Measurements from ENCODE around the gene USP31. TPM values are rescaled to one million over a fixed set of nuclear protein-coding genes. Genes with fewer than 3 reads are reported as not detected.

USP31 gene
- total RNA-seq, 1 donor from 2014 or later, result 21.8 TPM

GRCh38 chr16:23069844-23070243 lies 79.4 kb downstream of the USP31 start:
- Mint-ChIP-seq H3K27me3 (ENCODE audit: unreplicated experiment) (no peaks in the 10 kb centered on the region), H3K27ac (ENCODE audit: unreplicated experiment) (no peak overlapping the region), H3K9me3 (ENCODE audit: unreplicated experiment) (no peaks in the 10 kb centered on the region), H3K4me1 (ENCODE audit: low read depth, unreplicated experiment) (no peaks in the 10 kb centered on the region), H3K36me3 (ENCODE audit: unreplicated experiment) (no peaks in the 10 kb centered on the region), H3K4me3 (ENCODE audit: unreplicated experiment) (no peak overlapping the region)
- DNase-seq, result no peak
- TF ChIP-seq CTCF (IDR thresholded peaks at IDR 0.05; ENCODE audit: partially characterized antibody, unreplicated experiment), result no peak

GRCh38 chr16:23068079-23068736 lies 81.0 kb downstream of the USP31 start:
- TF ChIP-seq CTCF (IDR thresholded peaks at IDR 0.05; ENCODE audit: partially characterized antibody, unreplicated experiment), result no peak
- Mint-ChIP-seq H3K9me3 (ENCODE audit: unreplicated experiment) (no peaks in the 10 kb centered on the region), H3K27ac (ENCODE audit: unreplicated experiment) (no peak overlapping the region), H3K36me3 (ENCODE audit: unreplicated experiment) (no peaks in the 10 kb centered on the region), H3K4me3 (ENCODE audit: unreplicated experiment) (no peak overlapping the region), H3K4me1 (ENCODE audit: low read depth, unreplicated experiment) (peaks cover 3% of the 10 kb centered on the region), H3K27me3 (ENCODE audit: unreplicated experiment) (no peaks in the 10 kb centered on the region)
- no peak for DNase-seq

GRCh38 chr16:23066676-23067075 lies 82.6 kb downstream of the USP31 start:
- Mint-ChIP-seq H3K4me3 (ENCODE audit: unreplicated experiment) (no peak overlapping the region), H3K36me3 (ENCODE audit: unreplicated experiment) (no peaks in the 10 kb centered on the region), H3K9me3 (ENCODE audit: unreplicated experiment) (no peaks in the 10 kb centered on the region), H3K27ac (ENCODE audit: unreplicated experiment) (no peak overlapping the region), H3K27me3 (ENCODE audit: unreplicated experiment) (no peaks in the 10 kb centered on the region), H3K4me1 (ENCODE audit: low read depth, unreplicated experiment) (peaks cover 3% of the 10 kb centered on the region)
- no peak for DNase-seq
- no peak for TF ChIP-seq CTCF (IDR thresholded peaks at IDR 0.05; ENCODE audit: partially characterized antibody, unreplicated experiment)

- Mint-ChIP-seq H3K4me3 (ENCODE audit: unreplicated experiment) (no peak overlapping the region), H3K4me1 (ENCODE audit: low read depth, unreplicated experiment) (peaks cover 10% of the 10 kb centered on the region), H3K9me3 (ENCODE audit: unreplicated experiment) (no peaks in the 10 kb centered on the region), H3K27me3 (ENCODE audit: unreplicated experiment) (no peaks in the 10 kb centered on the region), H3K36me3 (ENCODE audit: unreplicated experiment) (no peaks in the 10 kb centered on the region), H3K27ac (ENCODE audit: unreplicated experiment) (no peak overlapping the region)
- TF ChIP-seq CTCF (IDR thresholded peaks at IDR 0.05; ENCODE audit: partially characterized antibody, unreplicated experiment), result no peak
- DNase-seq, result no peak
Observed at GRCh38 chr16:23064639-23065038, 84.6 kb downstream of the USP31 start.

GRCh38 chr16:23062524-23062923 lies 86.7 kb downstream of the USP31 start:
- H3K4me1 Mint-ChIP-seq (ENCODE audit: low read depth, unreplicated experiment), result peaks cover 10% of the 10 kb centered on the region
- no peak overlapping the region for H3K27ac Mint-ChIP-seq (ENCODE audit: unreplicated experiment)
- no peak for TF ChIP-seq CTCF (IDR thresholded peaks at IDR 0.05; ENCODE audit: partially characterized antibody, unreplicated experiment)
- no peak overlapping the region for H3K4me3 Mint-ChIP-seq (ENCODE audit: unreplicated experiment)
- no peaks in the 10 kb centered on the region for H3K36me3 Mint-ChIP-seq (ENCODE audit: unreplicated experiment)
- H3K9me3 Mint-ChIP-seq (ENCODE audit: unreplicated experiment), result no peaks in the 10 kb centered on the region
- no peak for DNase-seq
- no peaks in the 10 kb centered on the region for H3K27me3 Mint-ChIP-seq (ENCODE audit: unreplicated experiment)
